ENCODE results near the gene APOM. TPM values are rescaled to one million over a fixed set of nuclear protein-coding genes. Genes with fewer than 3 reads are reported as not detected.
A peak's percentile ranks its signal among the peaks of the same experiment; 100 is the strongest.

The APOM gene
- polyA plus RNA-seq, 3 donors = 4.2 to 8.3 (median 4.8) TPM

GRCh38 chr6:31654574-31655348, 933 bp upstream of the APOM start:
- TF ChIP-seq, protein P1, sequence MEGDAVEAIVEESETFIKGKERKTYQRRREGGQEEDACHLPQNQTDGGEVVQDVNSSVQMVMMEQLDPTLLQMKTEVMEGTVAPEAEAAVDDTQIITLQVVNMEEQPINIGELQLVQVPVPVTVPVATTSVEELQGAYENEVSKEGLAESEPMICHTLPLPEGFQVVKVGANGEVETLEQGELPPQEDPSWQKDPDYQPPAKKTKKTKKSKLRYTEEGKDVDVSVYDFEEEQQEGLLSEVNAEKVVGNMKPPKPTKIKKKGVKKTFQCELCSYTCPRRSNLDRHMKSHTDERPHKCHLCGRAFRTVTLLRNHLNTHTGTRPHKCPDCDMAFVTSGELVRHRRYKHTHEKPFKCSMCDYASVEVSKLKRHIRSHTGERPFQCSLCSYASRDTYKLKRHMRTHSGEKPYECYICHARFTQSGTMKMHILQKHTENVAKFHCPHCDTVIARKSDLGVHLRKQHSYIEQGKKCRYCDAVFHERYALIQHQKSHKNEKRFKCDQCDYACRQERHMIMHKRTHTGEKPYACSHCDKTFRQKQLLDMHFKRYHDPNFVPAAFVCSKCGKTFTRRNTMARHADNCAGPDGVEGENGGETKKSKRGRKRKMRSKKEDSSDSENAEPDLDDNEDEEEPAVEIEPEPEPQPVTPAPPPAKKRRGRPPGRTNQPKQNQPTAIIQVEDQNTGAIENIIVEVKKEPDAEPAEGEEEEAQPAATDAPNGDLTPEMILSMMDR (IDR thresholded peaks at IDR 0.05) = no peak
- Mint-ChIP-seq H3K27ac (peak overlapping the region in 2 of 7 donors; percentile 45 to 52), H3K36me3 (peaks cover 36 to 54% of the 10 kb centered on the region in 2 donors), H3K27me3 (ENCODE audit: low read depth in 3 of 3) (peaks cover 0 to 10% (median 5%) of the 10 kb centered on the region in 3 donors), H3K4me1 (peaks cover 55% of the 10 kb centered on the region), H3K9me3 (peaks cover 0 to 2% (median 0%) of the 10 kb centered on the region in 7 donors), H3K4me3 (no peak overlapping the region)
- peaks cover 35 to 56% of the 10 kb centered on the region in 2 donors for H3K4me1 ChIP-seq (ENCODE audit: control insufficient read depth in 1 of 2, insufficient read depth in 2 of 2, low read length in 2 of 2)
- intact Hi-C loops (cut with micrococcal nuclease) = no loop called here
- no peak overlapping the region for H3K9ac ChIP-seq (ENCODE audit: insufficient read depth, low read length, poor library complexity, severe bottlenecking)
- no peaks in the 10 kb centered on the region for H3K27me3 ChIP-seq (ENCODE audit: control insufficient read depth in 2 of 2, insufficient read depth in 2 of 2, low read length in 2 of 2)
- H3K36me3 ChIP-seq (replicated peaks in 1 of 2; ENCODE audit: control insufficient read depth in 1 of 2, insufficient read depth in 2 of 2, low read length in 2 of 2) = peaks cover 13 to 50% of the 10 kb centered on the region in 2 donors
- H4K20me1 ChIP-seq (ENCODE audit: insufficient read depth, low read length) = peaks cover 34% of the 10 kb centered on the region
- H3K9me3 ChIP-seq (replicated peaks in 1 of 2; ENCODE audit: control insufficient read depth in 1 of 2, insufficient read depth in 1 of 2, low read length in 2 of 2) = no peaks in the 10 kb centered on the region
- 100% methylated on average over 1 of the region's 8 CpGs for WGBS (ENCODE audit: insufficient coverage)
- H3K27ac ChIP-seq (ENCODE audit: low read depth in 1 of 2, low read length in 2 of 2) = no peak overlapping the region
- no peak overlapping the region for H3K4me2 ChIP-seq (replicated peaks; ENCODE audit: extremely low read depth, low read length, poor library complexity, severe bottlenecking)
- peaks cover 88% of the 10 kb centered on the region for H3K79me2 ChIP-seq (ENCODE audit: insufficient read depth, low read length)
- DNase-seq = no peak
- no peak overlapping the region for H2AFZ ChIP-seq (ENCODE audit: insufficient read depth, low read depth, low read length, poor library complexity, severe bottlenecking)
- H3K4me3 ChIP-seq (replicated peaks in 1 of 3; ENCODE audit: low read depth in 2 of 3, low read length in 3 of 3) = no peak overlapping the region

GRCh38 chr6:31657406-31658157, 1.9 kb downstream of the APOM start:
- Histone ChIP-seq H3K36me3 (replicated peaks in 1 of 2; ENCODE audit: control insufficient read depth in 1 of 2, insufficient read depth in 2 of 2, low read length in 2 of 2) (peaks cover 14 to 45% of the 10 kb centered on the region in 2 donors), H3K27ac (ENCODE audit: low read depth in 1 of 2, low read length in 2 of 2) (peak overlapping the region in 1 of 2 donors; percentile 53), H3K4me3 (replicated peaks in 1 of 3; ENCODE audit: low read depth in 2 of 3, low read length in 3 of 3) (no peak overlapping the region), H3K4me2 (replicated peaks; ENCODE audit: extremely low read depth, low read length, poor library complexity, severe bottlenecking) (no peak overlapping the region), H2AFZ (ENCODE audit: insufficient read depth, low read depth, low read length, poor library complexity, severe bottlenecking) (no peak overlapping the region), H3K9me3 (replicated peaks in 1 of 2; ENCODE audit: control insufficient read depth in 1 of 2, insufficient read depth in 1 of 2, low read length in 2 of 2) (no peaks in the 10 kb centered on the region), H3K79me2 (ENCODE audit: insufficient read depth, low read length) (peaks cover 82% of the 10 kb centered on the region), H3K4me1 (ENCODE audit: control insufficient read depth in 1 of 2, insufficient read depth in 2 of 2, low read length in 2 of 2) (peaks cover 46 to 67% of the 10 kb centered on the region in 2 donors), H3K9ac (ENCODE audit: insufficient read depth, low read length, poor library complexity, severe bottlenecking) (no peak overlapping the region), H3K27me3 (ENCODE audit: control insufficient read depth in 2 of 2, insufficient read depth in 2 of 2, low read length in 2 of 2) (no peaks in the 10 kb centered on the region), H4K20me1 (ENCODE audit: insufficient read depth, low read length) (peaks cover 26% of the 10 kb centered on the region)
- DNase-seq = no peak
- peak overlapping the region in 5 of 7 donors; percentile 33 to 84 (median 38) for H3K27ac Mint-ChIP-seq
- H3K27me3 Mint-ChIP-seq (ENCODE audit: low read depth in 3 of 3) = peaks cover 0 to 6% (median 2%) of the 10 kb centered on the region in 3 donors
- intact Hi-C loops (cut with micrococcal nuclease) = no loop called here
- TF ChIP-seq, protein P1 (IDR thresholded peaks at IDR 0.05) = no peak
- H3K9me3 Mint-ChIP-seq = peaks cover 0 to 2% (median 0%) of the 10 kb centered on the region in 7 donors
- WGBS (ENCODE audit: insufficient coverage) = 89% methylated on average over 1 of the region's 6 CpGs
- peaks cover 65% of the 10 kb centered on the region for H3K4me1 Mint-ChIP-seq
- no peak overlapping the region for H3K4me3 Mint-ChIP-seq
- H3K36me3 Mint-ChIP-seq = peaks cover 32 to 56% of the 10 kb centered on the region in 2 donors
